KBM-7 (cell line): ENCODE results near the gene HES7.
"Not testable (repeated sequence)": the region's sequence is repeated elsewhere in the genome, so short reads cannot be mapped to it uniquely, and the experiment has no call there.

ENCODE experiments used
- DNase-seq: peaks from one replicate; pipeline ENCODE4 v3.0.0-alpha.2; 2015
- in situ Hi-C: fragments of 300-500 bp; cut with MboI; formaldehyde crosslinking; loops from 2 replicates; pipeline ENCODE4 v1.14.3; 2020; ENCODE audit warnings: low sequenced_read_pairs, low pct_unique_long_range_greater_than_20kb, mixed read lengths

HES7 gene

DNA sequence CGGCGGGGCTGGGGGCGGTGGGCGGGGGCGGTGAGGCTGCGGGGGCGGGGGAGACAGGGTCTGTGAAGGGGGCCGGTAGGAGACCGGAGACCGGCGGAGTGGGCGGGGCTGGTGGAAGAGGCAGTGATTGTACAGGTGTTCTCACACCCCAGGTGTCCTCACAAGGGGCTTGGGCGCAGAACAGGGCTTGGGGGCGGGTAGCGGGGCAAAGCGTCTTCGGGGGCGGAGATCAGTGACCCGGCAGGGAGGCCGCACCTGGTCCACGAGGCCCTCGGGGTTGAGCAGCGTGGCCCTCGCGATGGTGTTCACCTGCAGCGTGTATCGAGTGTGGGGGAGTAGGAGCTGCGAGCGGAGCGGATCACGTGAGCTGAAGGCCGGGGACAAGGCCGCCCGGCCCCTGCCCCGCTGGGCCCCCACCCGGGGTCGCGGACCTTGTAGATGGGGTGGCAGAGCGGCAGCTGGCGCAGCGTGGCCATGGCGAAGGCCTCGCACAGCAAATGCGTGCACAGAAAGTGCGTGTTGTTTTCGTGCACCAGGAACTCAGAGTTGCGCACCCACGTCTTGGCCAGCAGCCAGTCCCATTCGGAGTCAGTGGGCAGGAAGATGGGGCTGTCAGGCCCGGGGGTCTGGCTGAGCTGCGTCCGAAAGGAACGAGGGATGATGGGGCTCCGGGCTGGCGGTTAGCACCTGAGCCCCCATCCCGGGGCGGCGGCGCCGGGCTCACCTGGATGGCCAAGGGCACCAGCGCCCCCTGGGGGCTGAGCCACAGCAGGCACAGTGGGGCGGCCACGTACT is 14.0 kb downstream of the HES7 start:
- in situ Hi-C loops, result no loop called here
- peak; percentile 60 for DNase-seq

DNA sequence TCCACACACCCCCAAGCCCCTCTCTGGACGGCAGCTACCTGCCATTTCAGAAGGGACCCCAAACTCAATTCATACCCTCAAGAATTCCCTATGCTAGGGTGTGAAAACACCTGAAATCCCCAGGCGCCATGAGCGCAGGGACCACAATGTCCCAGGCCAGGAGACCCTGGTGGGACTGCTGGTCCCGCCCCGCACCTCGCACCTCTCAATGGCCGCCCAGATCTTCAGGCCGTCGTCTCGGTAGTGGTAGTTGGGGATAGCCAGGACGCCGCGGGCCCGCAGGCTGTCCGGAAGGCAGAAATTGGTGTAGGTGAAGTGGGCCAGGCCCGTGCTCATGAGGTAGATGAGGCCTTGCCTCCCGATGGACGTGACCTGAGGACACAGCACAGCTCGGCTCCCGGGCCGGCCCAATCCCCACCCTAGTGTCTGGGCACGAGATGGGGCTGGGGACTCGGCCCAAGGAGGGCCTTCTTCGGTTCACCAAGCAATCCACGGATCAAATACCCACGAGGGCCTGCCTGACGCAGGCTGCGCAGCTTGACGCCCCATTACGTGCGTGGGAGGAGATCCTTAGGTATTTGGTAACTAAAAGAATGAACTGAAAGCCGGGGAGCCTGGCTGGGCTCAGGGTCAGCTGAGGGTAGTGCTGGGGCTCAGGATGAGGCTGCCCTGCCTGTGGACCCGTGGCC is 14.8 kb downstream of the HES7 start:
- in situ Hi-C loops, result no loop called here
- DNase-seq, result no peak

DNA sequence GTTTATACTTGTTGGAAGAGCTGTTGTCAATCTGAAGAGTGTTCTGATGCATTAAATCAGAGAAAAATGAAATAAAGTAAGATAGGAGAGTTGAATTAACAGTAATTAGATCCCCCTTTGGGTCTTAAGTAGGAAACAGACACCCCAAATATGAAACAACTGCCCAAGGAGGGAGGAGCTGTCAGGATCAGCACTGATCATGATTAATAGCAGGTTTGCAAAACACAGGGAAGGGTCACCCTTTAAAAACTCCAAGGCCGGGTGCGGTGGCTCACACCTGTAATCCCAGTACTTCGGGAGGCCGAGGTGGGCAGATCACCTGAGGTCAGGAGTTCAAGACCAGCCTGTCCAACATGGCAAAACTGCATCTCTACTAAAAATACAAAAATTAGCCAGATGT is 16.9 kb downstream of the HES7 start:
- DNase-seq, in situ Hi-C loops: not testable (repeated sequence)

DNA sequence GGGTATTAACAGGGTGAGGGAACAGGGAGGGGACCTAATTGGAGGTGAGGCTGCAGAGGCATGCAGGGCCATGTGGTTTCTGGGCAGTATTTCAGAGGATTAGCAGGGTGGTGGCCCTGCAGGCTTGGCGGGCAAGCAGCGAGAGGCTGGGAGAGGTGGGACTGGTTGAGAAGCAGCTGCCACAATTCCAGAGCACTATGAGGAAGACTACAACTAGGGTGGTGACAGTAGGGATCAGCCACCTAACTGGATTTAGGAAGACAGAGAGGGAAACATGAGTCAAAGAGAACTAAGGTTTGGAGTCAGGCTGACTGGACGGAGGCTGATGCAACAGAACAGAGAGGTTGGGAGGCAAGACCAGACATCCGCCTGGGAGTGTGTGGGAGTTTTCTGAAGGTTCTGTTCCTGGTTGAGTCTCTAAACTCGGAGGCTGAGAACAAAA is 17.9 kb downstream of the HES7 start:
- DNase-seq, result peak; percentile 35
- in situ Hi-C loops, result no loop called here

DNA sequence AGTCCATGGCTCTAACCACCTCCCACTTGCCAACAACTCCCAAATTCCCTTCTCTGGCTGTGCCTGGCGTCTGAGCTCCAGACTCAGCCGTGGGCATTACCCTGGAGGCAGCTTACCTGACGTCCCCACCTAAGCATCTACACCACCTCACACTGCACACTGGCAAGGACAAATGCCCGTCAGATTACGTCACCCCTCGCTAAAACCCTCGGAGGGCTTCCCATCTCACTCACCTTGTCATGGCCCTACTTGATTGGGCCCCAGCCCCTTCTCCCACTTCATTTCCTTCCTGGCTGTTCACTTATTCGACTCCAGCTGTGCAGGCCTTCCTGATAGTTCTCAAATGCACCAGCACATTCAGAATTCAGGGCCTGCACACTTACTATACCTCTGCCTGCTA is 19.0 kb downstream of the HES7 start:
- DNase-seq, result no peak
- in situ Hi-C loops, result no loop called here

DNA sequence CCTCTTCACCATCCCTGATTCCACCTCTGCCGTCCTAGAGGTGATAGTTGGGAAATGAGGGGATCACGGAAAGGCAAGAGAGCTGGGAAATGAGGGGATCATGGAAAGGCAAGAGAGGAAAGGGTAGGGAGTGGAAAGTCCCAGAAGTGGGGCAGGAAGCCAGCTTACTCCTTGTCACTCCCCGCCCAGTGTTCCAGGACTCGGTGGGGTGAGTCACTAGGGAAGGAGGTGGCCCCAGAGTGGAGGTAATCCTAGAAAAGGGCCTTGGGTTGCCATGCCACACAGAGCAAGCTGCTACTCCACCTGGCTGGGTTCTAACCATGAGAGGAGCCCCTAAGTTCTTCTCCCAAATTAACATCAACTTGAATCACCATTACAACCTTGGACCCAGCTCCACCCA is 20.4 kb downstream of the HES7 start:
- in situ Hi-C loops, result no loop called here
- no peak for DNase-seq

DNA sequence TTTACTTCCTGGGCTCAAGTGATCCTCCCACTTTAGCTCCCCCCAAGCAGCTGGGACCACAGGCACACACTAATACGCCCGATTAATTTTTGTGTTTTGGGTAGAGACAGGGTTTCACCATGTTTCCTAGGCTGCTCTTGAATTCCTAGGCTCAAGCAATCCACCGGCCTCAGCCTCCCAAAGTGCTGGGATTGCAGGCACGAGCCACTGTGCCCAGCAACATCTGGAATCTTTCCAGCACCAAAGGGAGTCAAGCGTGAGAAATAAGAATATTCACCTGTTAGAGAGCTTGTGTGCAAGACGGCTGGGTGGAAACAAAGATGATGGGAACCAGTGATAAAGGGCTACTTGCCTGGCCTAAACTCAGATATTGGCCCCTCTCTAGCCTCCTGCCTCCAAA is 22.2 kb downstream of the HES7 start:
- DNase-seq, result no peak
- in situ Hi-C loops, result no loop called here

DNA sequence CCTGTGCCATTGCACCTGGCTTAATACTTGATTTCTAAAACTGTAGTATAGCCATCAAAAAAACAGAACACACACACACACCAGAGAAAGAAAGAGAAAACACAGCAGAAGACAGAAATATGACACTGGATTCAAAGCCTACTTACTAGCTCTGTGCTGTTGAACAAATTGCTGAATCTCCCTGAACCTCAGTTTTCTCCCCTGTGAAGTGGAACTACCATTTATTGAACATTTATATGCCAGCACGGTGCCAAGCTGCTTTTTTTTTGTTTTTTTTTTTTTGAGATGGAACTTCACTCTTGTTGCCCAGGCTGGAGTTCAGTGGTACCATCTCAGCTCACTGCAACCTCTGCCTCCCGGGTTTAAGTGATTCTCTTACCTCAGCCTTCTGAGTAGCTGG is 23.1 kb downstream of the HES7 start:
- DNase-seq, result no peak
- in situ Hi-C loops, result no loop called here

DNA sequence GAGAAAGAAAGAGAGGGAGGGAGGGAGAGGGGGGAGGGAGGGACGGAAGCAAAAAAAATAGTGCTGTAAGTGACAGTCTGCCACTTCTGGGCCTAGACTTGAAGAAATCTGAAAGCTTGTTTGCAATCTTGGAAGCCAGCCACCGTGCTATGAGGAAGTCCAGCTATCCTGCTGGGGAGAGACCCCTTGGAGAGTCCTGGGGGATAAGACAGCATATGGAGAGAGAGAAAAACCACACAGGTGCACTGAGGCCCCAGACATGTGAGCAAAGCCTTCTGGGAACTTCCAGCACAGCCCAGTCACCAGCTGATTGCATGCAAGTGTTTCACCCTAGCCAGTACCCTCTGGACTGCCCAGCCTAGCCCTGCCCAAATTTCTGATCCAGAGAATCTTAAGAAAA is 23.8 kb downstream of the HES7 start:
- no peak for DNase-seq
- in situ Hi-C loops, result no loop called here

DNA sequence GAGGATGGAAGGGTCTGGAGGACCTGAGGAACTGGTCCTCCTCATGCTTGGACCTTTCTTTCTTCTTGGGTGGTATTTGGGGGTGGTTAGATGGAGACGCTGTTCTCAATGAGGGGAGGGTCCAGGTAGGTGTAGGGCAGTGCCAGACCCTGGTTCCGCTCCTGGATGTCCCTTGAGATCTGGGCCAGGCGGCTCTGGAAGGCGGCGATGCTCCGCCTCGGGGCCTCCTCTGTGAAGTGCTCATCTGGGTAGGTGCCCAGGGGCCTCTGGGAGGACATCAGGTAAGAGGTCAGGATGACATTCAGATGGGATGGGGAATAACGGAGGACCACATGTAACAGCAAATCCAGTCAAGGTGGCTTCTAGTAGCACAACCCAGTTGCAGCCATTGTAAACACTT is 27.4 kb downstream of the HES7 start:
- DNase-seq, result no peak
- in situ Hi-C loops, result loop anchor here (25.0 kb wide), 1 partner anchor 666 kb away; the partner anchor contains the start of gene SPDYE4

DNA sequence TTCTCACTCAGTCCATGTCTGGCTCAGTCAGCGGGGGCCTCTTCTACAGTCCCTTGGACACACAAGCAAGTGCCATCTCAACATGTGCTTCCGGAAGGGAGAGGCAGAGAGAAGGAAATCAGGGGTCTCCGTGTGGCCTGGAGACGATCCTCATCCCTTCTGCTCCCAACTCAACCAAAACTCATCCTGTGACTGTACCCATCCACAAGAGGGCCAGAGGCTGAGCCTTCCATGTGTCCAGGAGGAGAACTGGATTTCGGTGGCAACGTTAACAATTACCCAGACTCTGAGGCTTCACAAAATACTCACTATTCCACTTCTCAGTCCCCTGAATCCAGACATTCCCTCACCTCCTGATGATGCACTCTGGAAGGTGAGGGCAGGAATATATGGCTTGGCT is 28.5 kb downstream of the HES7 start:
- DNase-seq, result no peak
- in situ Hi-C loops, result loop anchor here (25.0 kb wide), 1 partner anchor 667 kb away; the partner anchor contains the start of gene SPDYE4

DNA sequence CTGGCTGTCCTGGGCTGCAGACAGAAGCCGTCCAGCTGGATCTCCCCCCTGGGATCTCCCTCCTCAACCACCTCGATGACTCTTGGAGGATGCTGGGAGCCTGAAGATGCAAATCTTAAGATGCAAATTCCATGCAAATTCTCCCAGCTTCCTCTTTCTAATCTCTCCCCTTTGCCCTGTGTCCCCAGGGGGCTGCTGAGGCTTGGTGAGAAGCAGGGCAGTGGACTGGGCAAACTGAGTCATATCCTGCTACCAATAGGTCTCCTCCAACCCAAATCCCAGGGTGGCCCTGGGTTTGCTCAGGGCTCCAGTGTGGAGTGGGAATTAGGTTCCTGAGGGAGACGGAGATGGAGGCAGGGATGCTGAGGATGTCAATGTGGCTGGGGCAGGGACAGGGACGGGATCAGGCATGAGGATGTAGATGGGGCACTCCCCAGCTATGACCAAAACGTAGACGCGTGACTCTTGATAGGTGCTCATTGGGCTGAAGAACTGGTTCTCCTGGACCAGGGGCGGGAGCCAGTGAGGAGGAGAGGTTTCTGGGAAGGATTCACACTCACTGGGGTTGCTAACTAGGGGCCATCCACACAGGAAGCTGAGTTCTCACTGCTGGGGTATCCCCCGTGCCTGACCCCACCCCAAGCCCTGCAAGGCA is 32.7 kb downstream of the HES7 start:
- peak; percentile 32 for DNase-seq
- in situ Hi-C loops, result loop anchor here (25.0 kb wide), 1 partner anchor 671 kb away; the partner anchor contains the start of gene SPDYE4

DNA sequence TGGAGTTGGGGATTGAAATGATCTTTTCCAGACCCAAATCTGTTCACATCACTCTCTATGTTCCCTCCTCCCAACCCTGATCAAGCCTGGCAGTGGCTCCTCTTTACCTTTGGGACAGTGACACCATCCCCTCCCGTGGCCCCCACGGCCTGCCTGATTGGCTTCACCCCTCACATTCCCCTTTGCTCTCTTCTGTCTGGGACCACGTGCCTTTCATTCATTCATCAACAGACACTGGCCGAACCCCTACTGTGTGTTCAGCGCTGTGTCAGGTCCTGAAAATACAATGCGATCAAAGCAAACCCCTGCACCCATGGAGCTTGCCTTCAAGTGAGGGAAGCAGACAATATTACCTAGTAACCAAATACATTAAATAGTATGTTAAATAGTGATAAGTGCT is 34.2 kb downstream of the HES7 start:
- DNase-seq, result no peak
- in situ Hi-C loops, result loop anchor here (25.0 kb wide), 1 partner anchor 673 kb away; the partner anchor contains the start of gene SPDYE4

DNA sequence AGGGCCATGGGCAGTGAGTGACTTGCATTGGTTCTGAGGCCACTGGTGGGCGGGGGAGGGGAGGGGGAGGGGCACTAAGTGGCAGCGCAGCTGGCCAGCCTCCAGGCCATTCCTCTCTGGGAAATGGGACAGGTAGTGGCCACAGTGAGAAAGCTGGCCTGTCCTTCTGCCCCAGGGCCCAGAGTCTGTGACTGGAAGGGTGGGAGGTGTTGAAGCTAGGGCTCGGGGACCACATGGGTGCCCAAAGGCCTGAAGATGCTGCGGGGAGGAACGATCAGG is 36.0 kb downstream of the HES7 start:
- in situ Hi-C loops, result loop anchor here (25.0 kb wide), 1 partner anchor 674 kb away; the partner anchor contains the start of gene SPDYE4
- DNase-seq, result no peak

DNA sequence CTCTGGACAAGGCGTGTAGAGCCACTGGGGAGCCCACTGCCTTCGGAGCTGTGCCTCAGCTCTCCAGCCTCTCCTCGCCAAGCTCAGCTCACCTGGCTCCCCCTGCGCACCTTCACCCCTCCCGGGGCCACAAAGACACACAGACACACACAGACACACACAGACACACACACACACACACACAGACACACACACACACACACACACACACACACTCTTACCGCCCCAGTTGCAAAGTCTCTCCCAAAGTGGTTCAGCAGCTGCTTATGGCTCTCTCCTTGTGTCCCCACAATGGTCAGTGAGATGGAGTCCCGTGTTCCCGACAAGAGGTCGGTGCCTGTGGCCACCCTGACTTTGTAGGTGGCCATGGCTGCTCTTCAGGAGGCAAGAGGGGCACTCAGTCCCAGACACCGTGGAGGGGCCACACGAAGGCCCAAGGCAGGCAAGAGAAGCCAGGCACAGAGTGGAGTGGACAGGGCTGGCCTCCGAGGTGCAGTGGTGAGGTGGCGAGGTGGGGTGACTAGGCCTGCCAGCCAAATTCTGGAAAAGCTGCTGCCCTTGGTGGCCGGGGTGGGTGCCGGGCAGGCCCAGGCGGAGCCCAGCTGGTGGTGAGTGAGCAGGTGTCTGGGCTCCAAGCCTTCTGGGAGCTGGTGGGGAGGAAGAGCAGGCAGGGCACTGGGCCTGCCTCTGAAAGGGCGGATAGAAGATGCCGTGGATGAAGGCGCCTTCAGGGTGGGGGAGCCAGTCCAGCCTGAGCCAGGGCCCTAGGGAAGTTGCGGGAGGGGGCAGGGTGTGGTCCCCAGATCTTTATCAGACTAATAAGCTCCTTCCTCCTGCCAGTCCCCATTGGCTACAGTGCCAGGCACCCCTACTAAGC is 36.6 kb downstream of the HES7 start, which contains the start of gene ALOX12B:
ALOX12B (minus strand) TSS at position 642 of the 877 bp plus-strand sequence; CDS start at position 368, 274 bp downstream.
- in situ Hi-C loops, result loop anchor here (25.0 kb wide), 1 partner anchor 675 kb away; the partner anchor contains the start of gene SPDYE4
- no peak for DNase-seq

DNA sequence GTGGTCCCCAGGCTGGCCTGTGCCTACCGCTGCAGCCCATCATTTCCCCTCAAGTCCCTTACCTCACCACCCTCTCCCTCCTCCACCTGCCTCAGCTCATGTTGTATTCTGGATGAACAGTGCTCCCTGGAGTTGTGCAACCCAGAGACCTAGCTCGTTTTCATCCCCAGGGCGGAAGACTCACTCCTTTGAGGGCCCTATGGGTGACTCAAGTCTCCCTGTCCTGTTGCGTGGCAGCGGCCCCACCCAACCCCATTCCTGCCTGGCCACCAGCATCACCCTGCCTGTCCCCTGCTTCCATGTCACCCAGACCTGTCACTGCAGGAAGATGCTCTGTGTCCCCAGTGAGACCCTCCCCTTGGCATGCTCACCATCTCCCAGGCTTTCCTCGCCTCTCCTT is 39.7 kb downstream of the HES7 start:
- in situ Hi-C loops, result loop anchor here (25.0 kb wide), 1 partner anchor 678 kb away; the partner anchor contains the start of gene SPDYE4
- DNase-seq, result no peak

DNA sequence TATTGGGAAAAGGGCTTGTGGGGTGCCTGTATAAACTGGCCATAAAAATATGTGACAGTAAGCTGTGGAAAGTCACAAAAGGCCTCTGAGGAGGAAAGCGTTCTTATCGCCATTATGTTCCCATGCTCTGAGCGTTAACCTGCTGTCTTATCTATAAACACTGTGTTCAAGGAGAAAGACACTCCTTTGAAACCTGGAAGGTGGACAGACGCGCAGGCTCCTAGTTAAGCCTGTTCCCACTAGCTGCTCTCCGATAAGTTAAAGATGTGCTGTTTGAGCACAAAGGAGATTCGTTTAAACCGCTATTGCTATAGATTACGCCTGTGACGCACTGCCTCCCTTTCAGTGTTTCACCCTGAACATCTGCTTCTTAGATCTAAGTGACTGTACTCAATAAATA is 41.6 kb downstream of the HES7 start:
- no peak for DNase-seq
- in situ Hi-C loops, result loop anchor here (25.0 kb wide), 1 partner anchor 680 kb away; the partner anchor contains the start of gene SPDYE4

DNA sequence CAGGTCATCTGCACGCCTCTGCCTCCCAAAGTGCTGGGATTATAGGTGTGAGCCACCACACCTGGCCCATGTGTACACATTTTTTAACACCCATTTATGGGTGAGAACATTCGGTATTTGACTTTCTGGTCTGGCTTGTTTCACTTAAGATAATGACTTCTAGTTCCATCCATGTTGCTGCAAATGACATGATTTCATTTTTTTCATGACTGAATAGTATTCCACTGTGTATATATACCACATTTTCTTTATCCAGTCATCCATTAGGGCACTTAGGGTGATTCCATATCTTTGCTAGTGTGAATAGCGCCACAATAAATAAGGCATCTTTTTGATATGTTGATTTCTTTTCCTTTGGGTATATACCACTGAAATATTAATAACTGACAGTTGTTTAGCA is 42.0 kb downstream of the HES7 start:
- in situ Hi-C loops, result loop anchor here (25.0 kb wide), 1 partner anchor 680 kb away; the partner anchor contains the start of gene SPDYE4
- no peak for DNase-seq

DNA sequence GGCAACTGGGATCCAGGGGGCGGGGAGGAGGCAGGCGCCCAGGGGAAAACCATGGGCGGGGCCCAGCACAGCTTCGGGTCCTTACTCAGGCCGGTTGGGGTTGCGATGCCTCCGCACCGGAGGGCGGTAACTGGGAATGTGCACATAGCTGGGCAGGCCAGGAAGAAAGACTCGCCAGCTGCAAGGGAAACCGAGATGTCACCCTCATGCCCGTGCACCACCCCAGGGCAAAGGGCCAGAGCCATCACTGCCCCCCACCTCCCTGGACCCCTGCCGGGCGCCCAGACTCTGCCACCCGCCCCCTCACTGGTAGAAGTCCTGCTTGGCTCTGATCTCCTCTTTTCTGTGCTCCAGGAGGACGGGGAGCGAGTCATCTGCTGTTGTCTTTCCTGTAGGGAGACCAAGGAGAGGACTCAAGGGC is 43.1 kb downstream of the HES7 start:
- in situ Hi-C loops, result loop anchor here (25.0 kb wide), 1 partner anchor 681 kb away; the partner anchor contains the start of gene SPDYE4
- no peak for DNase-seq
